Frontal cortex (tissue), 4 donors: ENCODE data around the gene EEF1A2. TPM values are rescaled to one million over a fixed set of nuclear protein-coding genes. Genes with fewer than 3 reads are reported as not detected.

Experiments used
- DNase-seq, 2 donors: peaks; one replicate each; pipeline ENCODE4 v3.0.0; 2012; ENCODE audit warnings: low spot score in 2 of 2
- FAIRE-seq: peaks from 2 replicates; lab custom pipeline; 2012; peaks lifted over from hg19 to GRCh38; lab: Jason Lieb, UNC
- total RNA-seq: library from RNA; depleted of rRNA; stranded (reverse); fragments of >200 nt; gene quantifications from one replicate; pipeline ENCODE4 v1.2.3, GENCODE V29; 2014
- donor health status: control.
- donor health status: control.
- donor health status: control.

EEF1A2 gene
- total RNA-seq, 1 donor from 2014 or later: 179 TPM

- FAIRE-seq (no peak), DNase-seq (no peak)
Observed at GRCh38 chr20:63461104-63461763, 37.6 kb downstream of the EEF1A2 start.

- DNase-seq (no peak), FAIRE-seq (no peak)
Observed at GRCh38 chr20:63459070-63459380, 39.9 kb downstream of the EEF1A2 start.

GRCh38 chr20:63458170-63459069, 40.5 kb downstream of the EEF1A2 start:
- no peak for FAIRE-seq
- DNase-seq: no peak

GRCh38 chr20:63457737-63458136, 41.1 kb downstream of the EEF1A2 start:
- DNase-seq: peak; percentile 59 to 75
- no peak for FAIRE-seq

DNA sequence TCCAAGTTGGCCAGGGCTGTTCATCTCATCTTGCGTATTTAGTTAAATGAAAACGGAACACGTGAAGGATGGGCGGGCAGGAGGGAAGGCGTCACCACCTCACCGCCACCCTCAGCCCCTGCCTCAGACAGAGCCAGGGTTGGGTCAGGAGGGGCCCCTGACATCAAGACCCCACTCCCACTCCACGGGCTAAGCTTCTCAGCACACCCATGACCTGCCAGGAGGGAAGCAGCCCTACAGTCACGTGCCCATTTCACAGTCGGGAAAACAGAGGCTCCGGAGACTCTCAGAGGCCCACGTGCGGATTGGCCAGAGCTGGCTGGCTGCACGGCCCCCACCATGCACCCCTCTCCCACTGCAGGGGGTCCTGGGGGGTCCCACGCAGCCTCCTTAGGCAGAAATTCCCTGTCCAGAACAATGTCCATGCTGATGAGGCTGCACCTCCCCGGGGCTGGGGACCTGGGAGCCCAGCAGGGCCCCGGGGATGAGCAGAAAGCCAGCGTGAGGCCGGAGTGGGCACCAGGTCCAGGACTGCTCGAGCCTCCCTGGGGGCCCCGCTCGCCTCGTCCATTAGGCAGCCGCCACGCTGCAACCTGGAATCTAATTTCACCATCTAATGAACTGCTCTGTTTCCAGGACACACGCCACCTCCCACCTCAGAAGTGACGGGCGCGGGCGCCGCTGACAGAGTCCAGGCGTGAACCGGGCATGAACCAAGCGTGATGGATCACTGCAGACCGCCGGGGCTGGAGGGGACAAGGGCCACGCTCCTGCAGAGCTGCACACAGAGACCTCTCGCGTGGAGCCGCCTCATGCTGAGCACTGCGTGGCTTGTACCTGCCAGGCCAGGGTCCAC, 42.2 kb downstream of the EEF1A2 start:
- FAIRE-seq: no peak
- DNase-seq: no peak

GRCh38 chr20:63455568-63455859, 43.4 kb downstream of the EEF1A2 start:
- DNase-seq (no peak), FAIRE-seq (no peak)

DNA sequence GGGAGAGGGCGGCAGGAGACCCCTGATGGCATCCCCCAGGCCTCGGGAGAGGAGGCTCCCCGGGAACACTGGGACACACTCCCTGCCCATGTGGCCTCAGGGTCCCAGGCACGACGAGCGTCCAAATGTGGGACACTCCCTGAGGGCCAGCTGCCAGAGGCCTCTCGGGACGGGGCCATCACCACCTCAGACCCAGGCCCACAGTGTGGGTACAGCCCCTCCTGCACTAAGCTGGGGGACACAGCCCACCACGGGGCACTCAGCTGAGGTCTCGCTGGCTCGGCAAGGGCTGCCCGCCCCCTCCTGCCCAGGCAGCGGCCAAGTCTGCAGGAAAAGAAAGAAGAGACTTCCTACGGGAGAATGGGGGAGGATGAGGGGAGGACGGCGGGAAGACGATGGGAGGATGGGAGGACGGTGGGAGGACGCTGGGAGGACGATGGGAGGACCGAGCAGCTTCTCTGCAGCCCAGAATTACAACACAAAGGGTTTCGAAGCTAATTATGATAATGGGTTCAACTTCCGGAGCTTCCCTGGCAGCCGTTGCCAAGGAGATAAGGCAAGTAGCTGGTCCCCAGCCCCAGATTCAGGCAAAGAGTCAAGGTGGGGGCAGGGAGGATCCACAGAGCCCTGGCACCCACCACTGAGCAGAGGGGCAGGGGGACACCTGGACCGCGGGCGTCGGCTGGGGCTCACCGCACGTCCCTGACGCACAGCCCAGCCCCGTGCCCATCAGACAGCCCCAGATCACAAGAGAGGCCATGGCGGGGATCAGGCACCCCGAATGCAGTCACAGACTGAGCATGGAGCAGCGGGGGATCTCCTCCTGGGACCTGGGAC, 43.9 kb downstream of the EEF1A2 start:
- no peak for FAIRE-seq
- DNase-seq: peak in 1 of 2 donors; percentile 54

DNA sequence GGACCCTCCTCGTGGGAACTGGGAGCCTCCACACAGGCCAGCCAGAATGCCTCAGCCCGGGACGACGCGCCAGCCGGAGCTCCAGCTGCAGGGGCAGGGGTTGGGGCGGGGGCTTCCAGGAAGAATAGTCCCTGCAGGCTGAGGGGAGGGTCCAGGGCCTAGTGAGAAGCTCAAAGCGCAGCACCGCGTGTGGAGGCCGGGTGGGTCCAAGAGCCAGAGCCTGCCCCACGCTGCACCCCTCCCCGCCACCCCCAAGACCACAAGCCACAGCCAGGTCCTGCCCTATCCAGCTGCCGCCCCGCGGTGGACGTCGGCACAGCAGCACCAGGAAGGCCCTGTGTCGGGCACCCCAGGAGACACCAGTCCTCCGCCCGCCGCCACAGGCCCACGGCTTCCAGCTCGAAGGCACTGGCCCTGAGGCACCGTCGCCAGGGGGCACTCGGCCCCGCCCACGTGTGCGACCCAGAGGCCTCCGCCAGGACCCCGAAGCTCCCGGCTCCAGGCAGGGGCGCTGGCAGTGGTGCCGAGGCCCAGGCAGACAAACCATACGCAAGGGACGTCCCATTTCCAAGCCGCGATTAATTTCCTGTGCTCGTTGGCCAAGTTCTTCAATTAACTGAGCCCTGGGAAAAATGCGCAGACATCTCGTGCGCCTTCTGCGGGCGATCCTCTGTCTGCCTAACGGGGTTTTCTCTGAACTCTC, 45.9 kb downstream of the EEF1A2 start:
- no peak for FAIRE-seq
- peak; percentile 51 to 52 for DNase-seq

GRCh38 chr20:63452341-63452740, 46.5 kb downstream of the EEF1A2 start:
- DNase-seq (no peak), FAIRE-seq (no peak)

DNA sequence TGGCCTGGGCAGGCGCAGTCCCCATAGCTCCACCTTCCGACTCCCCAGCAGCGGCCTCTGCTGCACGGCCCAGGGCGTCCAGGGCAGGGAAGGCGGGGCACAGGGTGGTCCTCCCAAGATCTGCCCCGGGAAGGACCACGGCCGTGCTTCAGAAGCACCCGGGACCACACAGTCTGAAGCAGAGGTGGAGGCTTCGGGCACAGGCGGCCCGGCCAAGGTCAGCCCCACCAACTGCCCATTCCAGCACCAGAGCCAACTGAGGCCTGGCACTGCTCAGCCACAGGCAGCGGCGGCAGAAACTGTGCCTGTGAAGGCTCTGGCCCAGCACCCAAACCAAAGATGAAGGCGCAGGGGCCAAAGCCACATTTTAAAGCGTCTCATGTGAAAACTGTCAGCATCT, 47.1 kb downstream of the EEF1A2 start:
- FAIRE-seq (no peak), DNase-seq (no peak)

DNA sequence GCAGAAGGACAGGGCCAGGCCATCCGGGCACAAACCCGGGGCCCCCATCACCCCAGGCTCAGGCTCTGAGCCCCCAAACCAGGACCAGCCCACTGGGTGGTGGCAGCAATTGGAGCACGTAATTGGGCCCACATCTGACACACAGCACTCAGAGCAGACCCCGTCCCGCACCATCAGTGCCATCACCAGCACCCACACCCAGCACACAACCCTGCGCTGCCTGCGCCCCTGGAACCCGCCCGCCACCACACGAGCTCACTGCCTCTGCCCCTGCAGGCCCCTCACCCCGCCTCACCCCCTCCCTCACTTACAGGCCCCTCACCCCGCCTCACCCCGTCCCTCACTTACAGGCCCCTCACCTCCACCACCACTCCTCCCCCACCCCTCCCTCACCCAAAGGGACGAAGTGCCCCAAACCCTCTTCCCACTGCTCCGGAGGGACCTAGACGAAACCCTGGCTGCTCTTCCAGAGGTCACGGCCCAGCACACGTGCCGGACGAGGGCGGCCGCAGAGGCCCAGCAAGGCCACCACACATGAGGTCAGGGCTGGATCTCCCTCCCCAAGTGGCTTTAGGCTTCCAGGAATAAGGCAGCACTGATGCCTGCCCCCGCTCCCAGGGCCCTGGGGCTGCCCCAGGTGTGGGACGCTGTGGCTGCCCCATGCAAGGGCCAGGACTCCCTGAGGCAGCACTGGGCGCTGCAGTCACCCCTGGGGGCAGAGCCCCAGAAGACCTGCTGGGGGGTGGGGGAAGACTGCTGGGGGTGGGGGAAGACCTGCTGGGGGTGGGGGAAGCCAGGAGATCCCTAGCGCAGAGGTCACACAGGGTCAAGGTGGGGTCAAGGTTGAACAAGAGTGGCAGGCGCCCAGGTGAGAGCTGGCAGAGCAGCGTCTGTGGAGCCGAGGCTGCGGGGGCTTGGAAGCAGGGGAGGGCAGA, 48.8 kb downstream of the EEF1A2 start:
- no peak for FAIRE-seq

DNA sequence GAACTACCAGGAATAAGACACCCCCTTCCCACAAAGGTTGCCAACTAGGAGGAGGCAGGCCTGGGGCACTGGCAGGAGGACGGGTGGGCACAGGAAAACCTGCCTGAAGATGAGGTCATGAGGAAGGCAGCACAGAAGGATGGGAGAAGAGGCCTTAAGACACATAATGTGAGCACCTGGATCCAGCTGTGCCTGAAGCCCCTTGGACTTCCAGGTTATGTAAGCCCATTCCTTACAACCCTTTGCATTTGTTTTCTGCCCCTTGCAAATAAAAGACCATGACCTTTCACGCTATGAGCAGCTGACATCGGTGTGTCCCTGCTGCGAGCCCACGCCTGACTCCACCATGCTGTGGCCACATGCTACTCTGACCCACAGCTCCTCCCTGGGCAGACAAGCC, 49.9 kb downstream of the EEF1A2 start:
- no peak for DNase-seq
- FAIRE-seq: no peak

More for the DNA sequence above, 48.8 kb downstream of the EEF1A2 start:
- DNase-seq: no peak

GRCh38 chr20:63448031-63448430, 50.9 kb downstream of the EEF1A2 start:
- no peak for FAIRE-seq
- DNase-seq: no peak

GRCh38 chr20:63447320-63447719, 51.6 kb downstream of the EEF1A2 start:
- no peak for DNase-seq
- no peak for FAIRE-seq

DNA sequence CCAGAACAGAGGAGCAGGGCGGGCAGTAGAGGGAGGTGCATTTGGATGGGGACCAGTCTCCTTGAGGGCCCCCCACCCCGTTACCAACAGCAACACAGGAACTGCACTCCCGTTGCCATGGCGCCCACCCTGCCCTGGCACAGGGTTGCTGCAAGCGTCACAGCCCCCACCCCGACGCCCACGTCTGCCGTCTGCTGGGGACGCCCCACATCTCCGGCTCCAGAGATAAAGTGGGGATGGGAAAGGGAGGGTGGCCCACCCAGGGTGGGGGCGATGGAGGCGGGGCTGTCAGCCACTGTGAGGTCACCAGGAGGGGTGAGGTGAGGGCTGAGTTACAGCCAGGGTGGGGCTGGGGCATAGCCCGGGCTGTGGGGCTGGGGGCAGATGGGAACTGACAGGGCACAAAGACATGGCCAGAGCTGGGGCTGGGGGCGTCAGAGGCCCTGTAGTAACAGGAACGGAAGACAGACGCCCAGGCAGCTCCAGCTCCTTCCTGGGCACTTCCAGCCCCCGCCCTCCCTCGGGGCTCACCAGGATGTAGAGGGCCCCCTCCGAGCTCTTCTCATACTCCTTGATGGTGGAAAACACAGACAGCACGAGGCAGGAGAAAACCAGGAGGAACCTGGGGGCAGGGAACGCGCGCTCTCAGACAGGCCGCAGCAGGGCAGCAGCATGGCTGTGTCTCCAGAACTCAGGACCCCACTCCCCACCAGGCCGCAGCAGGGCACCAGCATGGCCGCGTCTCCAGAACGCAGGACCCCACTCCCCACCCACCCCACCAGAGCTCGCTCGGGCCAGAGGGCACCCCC, 52.5 kb downstream of the EEF1A2 start:
- no peak for FAIRE-seq
- peak in 1 of 2 donors; percentile 54 for DNase-seq

DNA sequence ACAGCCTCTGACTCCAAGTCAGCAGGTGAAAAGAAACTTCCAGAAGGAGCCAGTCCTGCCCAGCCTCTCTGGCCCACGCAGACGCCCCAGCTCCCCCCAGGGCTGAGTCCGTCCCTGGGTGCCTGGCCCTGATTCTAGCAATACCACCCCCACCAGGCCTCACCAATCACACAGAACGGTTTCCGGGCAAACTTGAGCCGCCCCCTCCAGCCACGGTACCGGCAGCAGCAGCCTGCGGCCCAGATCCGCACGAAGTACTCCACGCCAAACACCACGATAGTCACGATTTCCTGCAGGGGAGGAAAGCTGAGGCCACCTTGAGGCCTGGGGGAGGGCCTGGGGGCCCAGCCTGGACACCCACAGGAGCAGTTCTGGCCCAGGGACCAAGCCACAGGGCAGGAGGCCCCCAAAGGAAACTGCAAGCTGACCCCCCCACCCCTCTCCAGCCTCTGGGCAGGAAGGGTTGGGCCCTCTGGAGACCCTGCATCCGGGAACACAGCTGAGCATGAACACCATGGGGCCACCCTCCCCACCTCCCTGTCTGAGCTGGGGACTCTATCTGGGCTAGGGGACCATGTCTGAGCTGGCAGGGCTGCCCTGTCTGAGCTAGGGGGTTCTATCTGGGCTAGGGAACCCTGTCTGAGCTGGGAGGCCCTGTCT, 53.7 kb downstream of the EEF1A2 start:
- FAIRE-seq (no peak), DNase-seq (no peak)

DNA sequence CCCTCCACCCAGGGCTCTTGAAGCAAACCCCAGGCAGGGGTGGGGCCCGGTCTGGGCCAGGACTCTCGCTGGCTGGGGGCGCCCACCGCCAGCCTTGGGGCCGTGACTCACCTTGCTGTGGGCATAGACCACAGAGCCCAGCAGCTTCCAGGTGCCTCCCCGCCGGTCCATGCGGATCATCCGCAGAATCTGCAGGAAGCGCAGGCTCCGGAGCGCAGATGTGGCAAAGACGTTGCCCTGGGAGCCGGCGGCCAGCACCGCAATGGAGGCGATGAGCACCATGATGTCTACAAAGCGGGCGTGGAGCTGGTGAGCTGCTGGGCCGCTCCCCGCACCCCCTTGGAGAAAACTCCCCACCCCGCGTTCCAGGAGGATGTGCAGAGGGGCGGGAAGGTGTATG, 54.3 kb downstream of the EEF1A2 start:
- FAIRE-seq (no peak), DNase-seq (no peak)
